Vagina (tissue), 2 donors: ENCODE results near the gene PDE4D. TPM values are rescaled to one million over a fixed set of nuclear protein-coding genes. Genes with fewer than 3 reads are reported as not detected.

Experiments used
- DNase-seq, 2 donors: peaks; one replicate each; pipeline ENCODE4 v3.0.0-alpha.2; 2017; ENCODE audit errors: extremely low spot score in 2 of 2
- H3K27ac ChIP-seq: fragments of 200-600 bp; sonication (generic); one replicate; pipeline ENCODE4 v1.5.1; 2019
- H3K27me3 ChIP-seq: fragments of 200-600 bp; sonication (generic); one replicate; pipeline ENCODE4 v1.5.1; 2019
- H3K36me3 ChIP-seq, 2 donors: fragments of 200-600 bp; sonication (generic); one replicate each; pipeline ENCODE4 v1.5.1; 2017 to 2019
- H3K4me1 ChIP-seq: fragments of 200-600 bp; sonication (generic); one replicate; pipeline ENCODE4 v1.5.1; 2019
- H3K4me3 ChIP-seq, 2 donors: fragments of 200-600 bp; sonication (generic); 1 replicate in 1 of 2; 2 replicates in 1 of 2; pipeline ENCODE4 v1.5.1; 2016 to 2019
- H3K9me3 ChIP-seq: fragments of 200-600 bp; sonication (generic); one replicate; pipeline ENCODE4 v1.5.1; 2019
- CTCF ChIP-seq, 3 experiments: fragments of 450-650 bp in 2 of 3; fragments of 200-600 bp in 1 of 3; sonication (generic) in 1 of 3; IDR thresholded peaks; one replicate each; pipeline ENCODE4 v1.5.1; 2017 to 2019; ENCODE audit warnings: antibody characterized with exemption in 3 of 3, mild to moderate bottlenecking in 2 of 3, moderate library complexity in 2 of 3
- POLR2A ChIP-seq, 2 donors: fragments of 450-650 bp; IDR thresholded peaks; one replicate each; pipeline ENCODE4 v1.6.1; 2017; ENCODE audit warnings: antibody characterized with exemption in 2 of 2, mild to moderate bottlenecking in 2 of 2, moderate library complexity in 2 of 2
- POLR2AphosphoS5 ChIP-seq, 2 donors: sonication (generic); formaldehyde crosslinking; IDR thresholded peaks; one replicate each; pipeline ENCODE4 v1.9.0; 2017; ENCODE audit warnings: antibody characterized with exemption in 2 of 2, mild to moderate bottlenecking in 2 of 2, low read depth in 1 of 2; ENCODE audit not compliant: insufficient read depth in 1 of 2
- intact Hi-C: fragments of 100-400 bp; cut with DNase I; formaldehyde crosslinking; loops from one replicate; pipeline ENCODE4 v1.15.1; 2023
- total RNA-seq: library from RNA; depleted of rRNA; stranded (reverse); fragments of >200 nt; gene quantifications from one replicate; pipeline ENCODE4 v1.2.3, GENCODE V29; 2016

The PDE4D gene
- total RNA-seq, 1 donor from 2014 or later: 86.9 TPM

GRCh38 chr5:59587489-59588337 is 305.8 kb downstream of the PDE4D start:
- no peaks in the 10 kb centered on the region for H3K27me3 ChIP-seq
- intact Hi-C loops: no loop called here
- peaks cover 8% of the 10 kb centered on the region for H3K4me1 ChIP-seq
- H3K36me3 ChIP-seq: no peaks in the 10 kb centered on the region
- H3K9me3 ChIP-seq: no peaks in the 10 kb centered on the region
- H3K4me3 ChIP-seq: peak overlapping the region; percentile 1 to 25
- DNase-seq: no peak
- H3K27ac ChIP-seq: no peak overlapping the region
- no peak for TF ChIP-seq CTCF (IDR thresholded peaks at IDR 0.05)
- no peak for TF ChIP-seq POLR2A (IDR thresholded peaks at IDR 0.05)
- TF ChIP-seq POLR2AphosphoS5 (IDR thresholded peaks at IDR 0.05; ENCODE audit: insufficient read depth in 1 of 2, low read depth in 1 of 2): no peak

GRCh38 chr5:59586841-59587240 is 306.7 kb downstream of the PDE4D start:
- H3K27ac ChIP-seq: no peak overlapping the region
- no peaks in the 10 kb centered on the region for H3K27me3 ChIP-seq
- H3K4me3 ChIP-seq: peak overlapping the region in 1 of 2 donors; percentile 1
- TF ChIP-seq POLR2AphosphoS5 (IDR thresholded peaks at IDR 0.05; ENCODE audit: insufficient read depth in 1 of 2, low read depth in 1 of 2) (no peak), POLR2A (IDR thresholded peaks at IDR 0.05) (no peak), CTCF (IDR thresholded peaks at IDR 0.05) (no peak)
- H3K4me1 ChIP-seq: peaks cover 8% of the 10 kb centered on the region
- no peaks in the 10 kb centered on the region for H3K36me3 ChIP-seq
- intact Hi-C loops: no loop called here
- no peaks in the 10 kb centered on the region for H3K9me3 ChIP-seq
- no peak for DNase-seq

GRCh38 chr5:59584858-59585846 is 308.4 kb downstream of the PDE4D start:
- Histone ChIP-seq H3K9me3 (no peaks in the 10 kb centered on the region), H3K27me3 (no peaks in the 10 kb centered on the region), H3K4me3 (no peak overlapping the region), H3K36me3 (no peaks in the 10 kb centered on the region), H3K27ac (no peak overlapping the region), H3K4me1 (no peaks in the 10 kb centered on the region)
- no peak for DNase-seq
- TF ChIP-seq CTCF (IDR thresholded peaks at IDR 0.05) (no peak), POLR2A (IDR thresholded peaks at IDR 0.05) (no peak), POLR2AphosphoS5 (IDR thresholded peaks at IDR 0.05; ENCODE audit: insufficient read depth in 1 of 2, low read depth in 1 of 2) (no peak)
- intact Hi-C loops: no loop called here

GRCh38 chr5:59583810-59584562 is 309.5 kb downstream of the PDE4D start:
- Histone ChIP-seq H3K9me3 (no peaks in the 10 kb centered on the region), H3K36me3 (no peaks in the 10 kb centered on the region), H3K4me1 (no peaks in the 10 kb centered on the region), H3K27me3 (no peaks in the 10 kb centered on the region), H3K27ac (no peak overlapping the region), H3K4me3 (no peak overlapping the region)
- no peak for TF ChIP-seq POLR2A (IDR thresholded peaks at IDR 0.05)
- TF ChIP-seq CTCF (IDR thresholded peaks at IDR 0.05): no peak
- TF ChIP-seq POLR2AphosphoS5 (IDR thresholded peaks at IDR 0.05; ENCODE audit: insufficient read depth in 1 of 2, low read depth in 1 of 2): no peak
- no peak for DNase-seq
- intact Hi-C loops: no loop called here
